GM10266 (cell line): ENCODE data around the gene GTF2F1.
A peak's percentile ranks its signal among the peaks of the same experiment; 100 is the strongest.
"Not testable (repeated sequence)": the region's sequence is repeated elsewhere in the genome, so short reads cannot be mapped to it uniquely, and the experiment has no call there.

Experiments used
- DNase-seq: peaks from one replicate; pipeline ENCODE4 v3.0.0; 2012; ENCODE audit errors: extremely low spot score
- TF ChIP-seq, protein P1 (sequence below): IDR thresholded peaks from 2 replicates; pipeline ENCODE4 v1.5.1; 2012; ENCODE audit warnings: mild to moderate bottlenecking, low read depth; ENCODE audit not compliant: control insufficient read depth, insufficient read depth; ENCODE audit errors: missing control alignments

The GTF2F1 gene

DNA sequence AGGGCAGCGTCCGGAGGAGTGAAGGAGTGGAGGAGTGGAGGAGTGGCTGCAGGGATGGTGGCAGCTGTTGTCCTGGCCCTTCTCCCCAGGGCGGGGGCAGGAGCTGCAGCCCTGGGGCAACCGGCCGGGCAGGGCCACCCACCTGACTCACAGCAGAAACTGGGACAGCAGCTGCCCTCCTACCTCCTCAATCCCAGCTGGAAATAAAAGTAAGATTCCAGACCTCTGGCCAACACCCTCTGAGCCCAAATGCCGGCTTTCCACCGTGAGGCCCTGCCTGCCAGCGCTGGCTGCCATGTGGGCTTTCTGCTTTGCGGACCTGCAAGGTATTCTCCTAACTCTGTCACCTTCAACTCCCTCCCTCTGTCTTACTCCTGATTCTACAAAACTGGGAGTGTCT, 35.0 kb downstream of the GTF2F1 start:
- TF ChIP-seq, protein P1, sequence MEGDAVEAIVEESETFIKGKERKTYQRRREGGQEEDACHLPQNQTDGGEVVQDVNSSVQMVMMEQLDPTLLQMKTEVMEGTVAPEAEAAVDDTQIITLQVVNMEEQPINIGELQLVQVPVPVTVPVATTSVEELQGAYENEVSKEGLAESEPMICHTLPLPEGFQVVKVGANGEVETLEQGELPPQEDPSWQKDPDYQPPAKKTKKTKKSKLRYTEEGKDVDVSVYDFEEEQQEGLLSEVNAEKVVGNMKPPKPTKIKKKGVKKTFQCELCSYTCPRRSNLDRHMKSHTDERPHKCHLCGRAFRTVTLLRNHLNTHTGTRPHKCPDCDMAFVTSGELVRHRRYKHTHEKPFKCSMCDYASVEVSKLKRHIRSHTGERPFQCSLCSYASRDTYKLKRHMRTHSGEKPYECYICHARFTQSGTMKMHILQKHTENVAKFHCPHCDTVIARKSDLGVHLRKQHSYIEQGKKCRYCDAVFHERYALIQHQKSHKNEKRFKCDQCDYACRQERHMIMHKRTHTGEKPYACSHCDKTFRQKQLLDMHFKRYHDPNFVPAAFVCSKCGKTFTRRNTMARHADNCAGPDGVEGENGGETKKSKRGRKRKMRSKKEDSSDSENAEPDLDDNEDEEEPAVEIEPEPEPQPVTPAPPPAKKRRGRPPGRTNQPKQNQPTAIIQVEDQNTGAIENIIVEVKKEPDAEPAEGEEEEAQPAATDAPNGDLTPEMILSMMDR, result no peak
- DNase-seq, result no peak

- DNase-seq, result no peak
- TF ChIP-seq, protein P1, result no peak
Observed at GRCh38 chr19:6357174-6357573, 35.8 kb downstream of the GTF2F1 start.

DNA sequence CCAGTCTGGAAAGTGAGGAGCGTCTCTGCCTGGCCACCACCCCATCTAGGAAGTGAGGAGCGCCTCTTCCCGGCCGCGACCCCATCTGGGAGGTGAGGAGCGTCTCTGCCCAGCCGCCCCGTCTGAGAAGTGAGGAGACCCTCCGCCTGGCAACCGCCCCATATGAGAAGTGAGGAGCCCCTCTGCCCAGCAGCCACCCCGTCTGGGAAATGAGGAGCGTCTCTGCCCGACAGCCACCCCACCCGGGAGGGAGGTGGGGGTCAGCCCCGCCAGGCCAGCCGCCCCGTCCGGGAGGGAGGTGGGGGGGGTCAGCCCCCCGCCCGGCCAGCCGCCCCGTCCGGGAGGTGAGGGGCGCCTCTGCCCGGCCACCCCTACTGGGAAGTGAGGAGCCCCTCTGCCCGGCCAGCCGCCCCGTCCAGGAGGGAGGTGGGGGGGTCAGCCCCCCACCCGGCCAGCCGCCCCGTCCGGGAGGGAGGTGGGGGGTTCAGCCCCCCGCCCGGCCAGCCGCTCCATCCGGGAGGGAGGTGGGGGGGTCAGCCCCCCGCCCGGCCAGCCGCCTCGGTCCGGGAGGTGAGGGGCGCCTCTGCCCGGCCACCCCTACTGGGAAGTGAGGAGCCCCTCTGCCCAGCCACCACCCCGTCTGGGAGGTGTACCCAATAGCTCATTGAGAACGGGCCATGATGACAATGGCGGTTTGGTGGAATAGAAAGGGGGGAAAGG, 37.5 kb downstream of the GTF2F1 start:
- not testable (repeated sequence) for DNase-seq

DNA sequence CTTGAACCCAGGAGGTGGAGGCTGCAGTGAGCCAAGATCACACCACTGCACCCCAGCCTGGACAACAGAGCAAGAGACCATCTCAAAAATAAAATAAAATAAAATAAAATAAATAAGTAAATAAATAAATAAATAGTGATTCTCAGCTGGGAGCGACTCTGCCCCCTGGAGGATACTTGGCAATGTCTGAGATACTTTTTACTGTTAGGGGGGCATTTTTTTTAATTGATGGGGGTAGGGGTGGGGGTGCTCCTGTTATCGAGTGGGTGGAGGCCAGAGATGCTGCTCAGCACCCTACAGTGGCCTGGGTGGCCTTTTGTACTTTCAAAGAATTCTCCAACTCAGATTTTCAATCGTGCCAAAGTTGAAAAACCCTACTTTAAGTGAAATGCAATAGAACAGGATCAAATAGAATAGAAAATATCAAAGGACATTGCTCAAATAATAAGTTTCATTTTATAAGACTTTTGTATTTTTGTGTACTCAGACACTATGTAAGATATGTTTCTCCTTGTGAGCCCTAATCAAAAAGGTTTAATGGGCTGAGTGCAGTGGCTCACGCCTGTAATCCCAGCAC, 38.8 kb downstream of the GTF2F1 start:
- no peak for DNase-seq
- TF ChIP-seq, protein P1, result peak; percentile 17

GRCh38 chr19:6352381-6353165, 40.4 kb downstream of the GTF2F1 start:
- TF ChIP-seq, protein P1, result no peak
- no peak for DNase-seq

DNA sequence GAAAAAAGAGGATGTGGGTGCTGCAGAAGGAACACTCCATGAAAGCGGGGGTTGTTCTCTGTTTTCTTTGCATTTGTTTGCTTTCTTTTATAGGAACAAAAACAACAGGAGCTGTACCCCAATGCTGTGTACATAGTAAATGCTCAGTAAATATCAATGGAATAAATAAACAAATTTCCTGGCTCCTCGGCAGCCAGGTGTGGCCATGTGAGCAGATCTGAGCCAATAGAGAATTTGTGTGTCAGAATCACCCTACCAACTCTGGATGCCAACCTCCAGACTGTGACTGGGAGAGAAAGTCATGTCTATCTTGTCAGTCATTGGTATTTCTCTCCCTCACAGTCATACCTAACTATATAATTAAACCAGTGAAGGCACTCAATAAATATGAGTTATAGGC, 42.3 kb downstream of the GTF2F1 start:
- no peak for DNase-seq
- TF ChIP-seq, protein P1, result no peak

GRCh38 chr19:6349271-6349670, 43.7 kb downstream of the GTF2F1 start:
- DNase-seq, result not testable (repeated sequence)

DNA sequence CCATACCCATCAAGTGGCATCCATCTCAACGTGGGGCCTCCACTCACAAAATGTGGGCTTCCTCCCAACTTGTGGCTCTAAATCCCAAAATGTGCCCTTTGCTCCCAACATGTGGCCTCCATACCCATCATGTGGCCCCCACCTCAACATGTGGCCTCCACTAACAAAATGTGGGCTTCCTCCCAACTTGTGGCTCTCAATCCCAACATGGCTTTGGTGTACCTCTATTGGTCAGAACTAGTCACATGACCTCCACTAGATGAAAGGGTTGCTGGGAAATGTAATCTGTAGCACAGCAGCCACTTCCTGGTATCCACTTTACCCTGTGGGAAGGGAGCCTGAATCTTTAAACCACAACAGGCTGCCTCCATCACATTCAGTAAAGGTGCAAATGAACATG, 49.5 kb downstream of the GTF2F1 start:
- TF ChIP-seq, protein P1, result no peak
- no peak for DNase-seq
